Omental fat pad (tissue), 4 donors: ENCODE data around the gene SNAPC2. TPM values are rescaled to one million over a fixed set of nuclear protein-coding genes. Genes with fewer than 3 reads are reported as not detected.

Source experiments
- ATAC-seq: fragments of 150-250 bp; one replicate; pipeline ENCODE4 v1.9.1; 2016; ENCODE audit warnings: mild to moderate bottlenecking, moderate library complexity; ENCODE audit not compliant: low FRiP score
- DNase-seq: peaks from one replicate; pipeline ENCODE4 v3.0.0-alpha.2; 2019; ENCODE audit warnings: low spot score
- total RNA-seq, 4 donors: library from RNA; depleted of rRNA; stranded (reverse); fragments of >200 nt; gene quantifications; one replicate each; pipeline ENCODE4 v1.1.0, GENCODE V29; 2016
- TF ChIP-seq, protein P1 (sequence below), 3 donors: fragments of 450-650 bp; IDR thresholded peaks; one replicate each; pipeline ENCODE4 v1.5.1; 2016 to 2017; ENCODE audit warnings: antibody characterized with exemption in 3 of 3, mild to moderate bottlenecking in 3 of 3, moderate library complexity in 2 of 3

Gene SNAPC2
- total RNA-seq, 4 donors from 2014 or later = 4.7 to 13.1 (median 12.3) TPM

DNA sequence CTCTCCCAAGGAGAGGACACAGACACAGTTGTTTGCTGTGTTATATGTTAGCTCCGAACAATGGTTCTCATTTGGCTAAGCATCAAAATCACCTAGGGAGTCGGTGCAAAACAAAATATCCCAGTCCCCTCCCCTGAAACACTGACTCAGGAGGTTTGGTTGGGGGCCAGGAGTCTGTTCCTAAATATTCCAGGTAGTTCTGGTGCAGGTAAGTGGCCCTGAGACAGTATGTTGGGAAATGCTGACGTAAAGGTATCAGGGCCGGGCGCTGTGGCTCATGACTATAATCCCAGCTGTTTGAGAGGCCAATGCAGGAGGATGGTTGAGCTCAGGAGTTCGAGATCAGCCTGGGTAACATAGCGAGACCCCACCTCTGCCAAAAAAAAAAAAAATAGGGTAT is 18.8 kb upstream of the SNAPC2 start:
- TF ChIP-seq, protein P1, sequence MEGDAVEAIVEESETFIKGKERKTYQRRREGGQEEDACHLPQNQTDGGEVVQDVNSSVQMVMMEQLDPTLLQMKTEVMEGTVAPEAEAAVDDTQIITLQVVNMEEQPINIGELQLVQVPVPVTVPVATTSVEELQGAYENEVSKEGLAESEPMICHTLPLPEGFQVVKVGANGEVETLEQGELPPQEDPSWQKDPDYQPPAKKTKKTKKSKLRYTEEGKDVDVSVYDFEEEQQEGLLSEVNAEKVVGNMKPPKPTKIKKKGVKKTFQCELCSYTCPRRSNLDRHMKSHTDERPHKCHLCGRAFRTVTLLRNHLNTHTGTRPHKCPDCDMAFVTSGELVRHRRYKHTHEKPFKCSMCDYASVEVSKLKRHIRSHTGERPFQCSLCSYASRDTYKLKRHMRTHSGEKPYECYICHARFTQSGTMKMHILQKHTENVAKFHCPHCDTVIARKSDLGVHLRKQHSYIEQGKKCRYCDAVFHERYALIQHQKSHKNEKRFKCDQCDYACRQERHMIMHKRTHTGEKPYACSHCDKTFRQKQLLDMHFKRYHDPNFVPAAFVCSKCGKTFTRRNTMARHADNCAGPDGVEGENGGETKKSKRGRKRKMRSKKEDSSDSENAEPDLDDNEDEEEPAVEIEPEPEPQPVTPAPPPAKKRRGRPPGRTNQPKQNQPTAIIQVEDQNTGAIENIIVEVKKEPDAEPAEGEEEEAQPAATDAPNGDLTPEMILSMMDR (IDR thresholded peaks at IDR 0.05) = no peak
- no peak for ATAC-seq
- DNase-seq = no peak

DNA sequence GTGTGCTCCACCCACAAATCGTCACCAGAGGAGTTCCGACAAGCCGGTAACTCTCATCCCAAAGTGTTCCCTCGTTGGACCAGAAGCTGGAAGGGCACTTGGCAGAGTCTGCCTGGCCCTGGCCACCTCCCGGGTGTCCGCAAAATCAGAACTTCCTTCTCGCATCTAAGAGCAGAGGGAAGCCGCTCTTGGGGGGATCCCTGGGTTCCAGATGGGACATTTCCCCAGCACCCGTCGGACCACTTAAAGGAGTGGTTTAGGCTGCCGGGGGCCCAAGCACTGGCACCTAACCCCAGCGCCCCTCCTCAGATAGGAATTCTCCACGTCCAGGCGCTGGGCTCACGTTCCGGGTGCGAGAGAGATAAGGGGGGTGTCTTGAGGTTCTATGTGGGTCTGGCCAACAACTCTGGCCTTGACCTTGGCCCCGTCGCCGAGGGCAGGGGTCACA is 17.3 kb upstream of the SNAPC2 start:
- no peak for ATAC-seq
- DNase-seq = no peak
- TF ChIP-seq, protein P1 (IDR thresholded peaks at IDR 0.05) = no peak

DNA sequence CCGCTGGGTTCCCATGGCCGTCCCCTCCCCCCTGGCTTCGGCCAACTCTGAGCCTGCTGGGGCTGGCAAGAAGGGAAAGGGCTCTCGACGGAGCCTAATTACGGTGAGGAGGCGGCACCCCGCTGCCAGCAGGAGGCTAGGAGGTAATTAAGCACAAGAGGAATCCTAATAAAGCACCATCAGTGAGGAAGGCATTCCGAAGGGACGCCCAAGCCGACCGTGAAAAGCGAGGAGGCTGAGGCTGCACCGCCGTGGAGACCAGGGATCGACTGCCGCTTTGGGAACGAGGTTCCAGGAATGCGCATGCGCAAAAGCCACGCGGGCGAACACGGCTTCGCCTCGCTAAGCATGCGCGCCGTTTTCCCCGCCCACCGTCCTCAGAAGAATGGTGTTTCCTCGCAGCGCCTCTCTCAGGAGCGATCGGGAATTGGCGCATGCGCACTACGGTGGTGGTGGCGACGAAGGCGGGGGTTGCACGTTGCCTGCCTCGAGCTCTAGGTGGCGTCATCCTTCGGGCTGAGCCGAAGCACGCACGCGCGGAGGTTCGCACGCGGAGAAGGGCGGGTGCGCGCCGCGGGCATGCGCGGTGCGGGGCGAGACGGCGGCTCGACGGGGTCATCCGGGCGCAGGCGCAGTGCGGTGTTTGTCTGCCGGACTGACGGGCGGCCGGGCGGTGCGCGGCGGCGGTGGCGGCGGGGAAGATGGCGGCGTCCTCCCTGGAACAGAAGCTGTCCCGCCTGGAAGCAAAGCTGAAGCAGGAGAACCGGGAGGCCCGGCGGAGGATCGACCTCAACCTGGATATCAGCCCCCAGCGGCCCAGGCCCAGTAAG is 16.7 kb upstream of the SNAPC2 start, which contains the start of gene MAP2K7:
TSS of gene MAP2K7 (plus strand) at position 634 of the 830 bp plus-strand sequence. CDS start at position 702, 68 bp downstream.
- peak; percentile 100 for DNase-seq
- TF ChIP-seq, protein P1 (IDR thresholded peaks at IDR 0.05) = no peak
- peak; percentile 95 for ATAC-seq

DNA sequence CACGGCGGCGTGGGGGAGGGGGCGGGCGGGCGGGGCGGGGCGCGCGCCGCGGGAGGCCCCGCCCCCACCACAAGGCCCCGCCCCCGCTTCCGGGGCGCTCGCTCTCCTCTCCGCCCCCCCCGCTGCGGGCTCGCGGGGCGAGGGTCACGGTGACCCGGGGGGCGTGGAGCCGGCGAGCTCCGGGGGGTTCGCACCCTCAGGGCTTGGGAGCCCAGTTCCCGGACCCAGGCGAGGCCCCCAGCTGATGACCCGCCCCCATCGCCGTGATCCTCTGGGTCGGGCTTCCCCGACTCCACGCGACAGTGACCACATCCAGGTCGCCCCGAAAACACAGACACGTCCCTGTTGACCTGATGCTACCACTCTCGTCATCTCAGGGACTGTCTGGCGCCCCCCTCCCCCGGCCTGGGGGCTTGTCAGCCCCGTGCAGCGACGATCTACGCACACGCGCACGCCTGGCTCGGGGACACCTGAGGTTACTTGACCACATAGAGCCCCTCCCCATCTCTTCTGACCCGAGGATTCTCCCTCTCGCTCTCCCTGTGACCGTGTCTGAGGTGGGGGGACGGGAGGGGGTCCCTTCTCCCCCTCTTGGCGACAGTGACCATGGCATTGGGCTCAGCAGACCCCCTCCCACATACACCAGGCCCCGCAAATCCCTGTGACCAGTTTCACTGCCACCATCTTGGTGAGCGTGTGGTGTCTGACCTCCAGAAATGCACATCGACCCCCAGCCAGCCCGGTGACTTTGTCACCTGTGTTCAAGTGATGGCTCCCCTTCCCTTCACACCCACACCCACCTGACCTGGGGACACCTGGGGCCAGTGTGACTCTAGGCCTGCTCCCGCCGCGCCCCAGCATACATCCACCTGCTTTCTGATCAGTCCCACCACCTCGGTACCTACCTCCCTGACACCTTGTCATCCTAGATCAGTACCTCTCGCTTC is 15.8 kb upstream of the SNAPC2 start:
- ATAC-seq = peak; percentile 5
- TF ChIP-seq, protein P1 (IDR thresholded peaks at IDR 0.05) = no peak
- DNase-seq = no peak

DNA sequence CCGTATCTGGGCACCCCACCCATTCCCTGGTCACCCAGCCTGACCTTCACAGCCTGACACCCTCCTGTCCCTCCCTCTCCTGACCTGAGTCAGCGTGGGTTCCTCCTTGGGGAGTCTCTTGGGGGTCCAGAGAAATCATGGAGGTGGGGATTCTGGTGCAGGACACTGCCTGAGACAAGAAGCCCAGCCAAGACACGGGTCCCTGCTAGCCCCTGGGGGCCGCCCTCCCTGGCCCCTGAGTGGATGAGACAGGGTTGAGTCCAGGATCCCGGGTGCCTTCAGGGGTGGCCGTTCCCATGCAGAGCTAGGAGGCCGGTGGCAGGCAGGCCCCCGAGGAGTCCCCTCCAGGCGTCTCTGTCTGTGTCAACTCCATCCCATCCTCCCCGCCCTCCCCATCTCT is 14.9 kb upstream of the SNAPC2 start:
- no peak for DNase-seq
- TF ChIP-seq, protein P1 (IDR thresholded peaks at IDR 0.05) = no peak
- no peak for ATAC-seq

DNA sequence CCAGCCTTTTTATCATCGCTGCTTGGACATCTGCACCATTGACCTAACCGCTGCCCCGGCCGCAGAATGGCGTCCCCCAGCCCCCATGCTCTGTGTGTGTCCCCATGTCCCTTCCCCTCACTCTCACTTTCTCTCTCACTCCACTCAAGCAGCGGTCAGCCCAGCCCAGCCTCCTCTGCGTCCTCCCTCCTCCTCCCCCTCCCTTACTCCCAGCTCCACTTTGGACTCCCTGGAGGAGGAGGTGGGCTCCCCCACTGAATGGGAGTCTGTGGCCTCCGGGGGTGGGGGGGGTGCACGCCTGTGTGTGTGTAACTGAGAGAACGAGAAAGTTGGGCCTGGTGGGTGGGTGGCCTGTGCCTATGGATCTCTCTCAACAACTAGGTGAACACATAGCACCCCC is 14.3 kb upstream of the SNAPC2 start:
- ATAC-seq = no peak
- DNase-seq = no peak
- TF ChIP-seq, protein P1 (IDR thresholded peaks at IDR 0.05) = no peak
